SH-SY5Y (cell line): ENCODE measurements around the gene CSK.

Source experiments
- GATA2 ChIP-seq: IDR thresholded peaks from 2 replicates; pipeline ENCODE4 v1.6.1; 2011; ENCODE audit warnings: mild to moderate bottlenecking, low read depth, low read length
- GATA3 ChIP-seq: IDR thresholded peaks from 2 replicates; pipeline ENCODE4 v1.6.1; 2011; ENCODE audit warnings: low read depth, mild to moderate bottlenecking, low read length, moderate library complexity

DNA sequence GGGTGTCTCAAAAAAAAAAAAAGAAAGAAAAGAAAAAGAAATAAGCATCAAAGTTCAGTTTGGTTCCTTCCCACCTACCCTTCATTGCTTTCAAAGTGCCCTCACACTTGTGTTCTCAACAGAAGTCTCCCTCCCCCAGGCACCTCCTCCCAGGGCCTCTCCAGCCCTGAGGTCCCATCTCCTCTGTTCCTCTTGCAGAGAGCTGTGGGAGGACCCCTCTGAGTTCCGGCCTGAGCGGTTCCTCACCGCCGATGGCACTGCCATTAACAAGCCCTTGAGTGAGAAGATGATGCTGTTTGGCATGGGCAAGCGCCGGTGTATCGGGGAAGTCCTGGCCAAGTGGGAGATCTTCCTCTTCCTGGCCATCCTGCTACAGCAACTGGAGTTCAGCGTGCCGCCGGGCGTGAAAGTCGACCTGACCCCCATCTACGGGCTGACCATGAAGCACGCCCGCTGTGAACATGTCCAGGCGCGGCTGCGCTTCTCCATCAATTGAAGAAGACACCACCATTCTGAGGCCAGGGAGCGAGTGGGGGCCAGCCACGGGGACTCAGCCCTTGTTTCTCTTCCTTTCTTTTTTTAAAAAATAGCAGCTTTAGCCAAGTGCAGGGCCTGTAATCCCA lies 27.2 kb upstream of the CSK start:
- TF ChIP-seq GATA3 (no peak), GATA2 (no peak)
